NCI-H2107 treated with DMSO at 0.1 percent for 48 hours (cell line): ENCODE results near the gene C20orf141.
"Not testable (repeated sequence)": the region's sequence is repeated elsewhere in the genome, so short reads cannot be mapped to it uniquely, and the experiment has no call there.

Source experiments
- DNase-seq: peaks from one replicate; lab custom pipeline; 2025; ENCODE audit not compliant: unreplicated experiment; lab: John Stamatoyannopoulos, UW

C20orf141 gene, protein sequence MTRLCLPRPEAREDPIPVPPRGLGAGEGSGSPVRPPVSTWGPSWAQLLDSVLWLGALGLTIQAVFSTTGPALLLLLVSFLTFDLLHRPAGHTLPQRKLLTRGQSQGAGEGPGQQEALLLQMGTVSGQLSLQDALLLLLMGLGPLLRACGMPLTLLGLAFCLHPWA

GRCh38 chr20:2814587-2815051, at the start of gene C20orf141:
C20orf141 (plus strand) TSS chr20:2814987; CDS start chr20:2815185, 198 bp downstream.
- no peak for DNase-seq

GRCh38 chr20:2767768-2768631, 46.8 kb upstream of the C20orf141 start:
- DNase-seq = no peak

DNA sequence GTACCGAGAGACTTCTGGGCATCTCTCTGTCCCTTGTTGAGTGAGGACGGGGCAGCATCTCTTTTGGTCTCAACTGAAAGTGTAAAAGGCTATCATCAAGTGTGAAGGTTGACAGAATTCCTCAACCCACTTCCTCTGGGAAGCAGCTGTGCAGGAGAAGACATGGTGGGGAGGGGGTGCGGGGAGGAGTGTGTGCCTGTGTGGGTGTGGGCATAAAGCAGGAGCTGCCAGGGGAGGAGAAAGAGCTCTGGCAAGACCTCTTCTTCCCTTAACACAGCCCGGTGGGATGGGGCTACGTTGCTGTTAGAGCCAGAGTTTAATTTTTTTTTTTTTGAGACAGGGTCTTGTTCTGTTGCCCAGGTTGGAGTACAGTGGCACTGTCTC, 46.2 kb upstream of the C20orf141 start:
- DNase-seq = no peak

DNA sequence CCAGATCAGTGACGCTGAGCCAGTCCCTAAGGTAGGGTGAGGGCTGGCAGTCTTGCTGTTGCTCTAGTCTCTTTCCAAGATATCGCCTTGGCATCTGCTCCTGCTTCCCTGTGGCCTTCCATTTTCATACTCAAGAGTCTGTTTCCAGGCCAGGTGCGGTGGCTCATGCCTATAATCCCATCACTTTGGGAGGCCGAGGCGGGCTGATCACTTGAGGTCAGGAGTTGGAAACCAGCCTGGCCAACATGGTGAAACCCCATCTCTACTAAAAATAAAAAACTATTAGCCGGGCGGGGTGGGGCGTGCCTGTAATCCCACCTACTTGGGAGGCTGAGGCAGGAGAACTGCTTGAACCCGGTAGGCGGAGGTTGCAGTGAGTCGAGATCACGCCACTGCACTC, 44.7 kb upstream of the C20orf141 start:
- not testable (repeated sequence) for DNase-seq

DNA sequence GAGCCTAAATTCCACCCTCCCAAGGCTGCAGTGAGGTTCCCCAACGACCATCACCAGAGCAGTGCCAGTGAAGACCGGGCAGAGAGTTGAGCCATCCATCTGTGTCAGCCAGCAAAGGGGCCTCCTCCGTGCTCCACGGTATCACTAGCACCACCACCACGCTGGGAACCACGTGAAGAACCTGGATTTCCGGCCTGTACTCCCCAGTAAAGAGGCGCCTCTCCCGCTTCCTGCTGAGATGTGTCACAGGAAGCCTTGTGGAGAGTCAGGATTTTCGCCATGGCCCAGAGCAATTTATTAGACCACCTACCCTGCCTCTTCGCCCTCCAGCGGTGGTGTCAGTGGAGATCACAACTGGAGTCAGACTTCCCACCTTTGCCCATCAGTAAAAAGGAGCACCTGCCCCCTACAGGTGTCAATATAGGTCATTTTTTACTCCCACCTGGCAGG, 43.1 kb upstream of the C20orf141 start:
- DNase-seq = no peak

DNA sequence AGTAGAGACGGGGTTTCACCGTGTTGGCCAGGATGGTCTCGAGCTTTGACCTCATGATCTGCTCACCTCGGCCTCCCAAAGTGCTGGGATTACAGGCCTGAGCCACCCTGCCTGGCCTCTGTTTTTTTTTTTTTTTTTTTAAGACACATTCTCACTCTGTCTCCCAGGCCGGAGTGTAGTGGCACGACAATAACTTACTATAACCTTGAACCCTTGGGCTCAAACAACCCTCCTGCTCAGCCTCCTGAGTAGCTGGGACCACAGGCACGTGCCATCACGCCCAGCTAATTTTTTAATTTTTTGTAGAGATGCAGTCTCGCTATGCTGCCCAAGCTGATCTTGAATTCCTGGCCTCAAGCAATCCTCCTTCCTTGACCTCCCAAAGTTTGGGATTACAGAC, 41.0 kb upstream of the C20orf141 start:
- no peak for DNase-seq

- DNase-seq = no peak
Observed at GRCh38 chr20:2775139-2775538, 39.6 kb upstream of the C20orf141 start.

DNA sequence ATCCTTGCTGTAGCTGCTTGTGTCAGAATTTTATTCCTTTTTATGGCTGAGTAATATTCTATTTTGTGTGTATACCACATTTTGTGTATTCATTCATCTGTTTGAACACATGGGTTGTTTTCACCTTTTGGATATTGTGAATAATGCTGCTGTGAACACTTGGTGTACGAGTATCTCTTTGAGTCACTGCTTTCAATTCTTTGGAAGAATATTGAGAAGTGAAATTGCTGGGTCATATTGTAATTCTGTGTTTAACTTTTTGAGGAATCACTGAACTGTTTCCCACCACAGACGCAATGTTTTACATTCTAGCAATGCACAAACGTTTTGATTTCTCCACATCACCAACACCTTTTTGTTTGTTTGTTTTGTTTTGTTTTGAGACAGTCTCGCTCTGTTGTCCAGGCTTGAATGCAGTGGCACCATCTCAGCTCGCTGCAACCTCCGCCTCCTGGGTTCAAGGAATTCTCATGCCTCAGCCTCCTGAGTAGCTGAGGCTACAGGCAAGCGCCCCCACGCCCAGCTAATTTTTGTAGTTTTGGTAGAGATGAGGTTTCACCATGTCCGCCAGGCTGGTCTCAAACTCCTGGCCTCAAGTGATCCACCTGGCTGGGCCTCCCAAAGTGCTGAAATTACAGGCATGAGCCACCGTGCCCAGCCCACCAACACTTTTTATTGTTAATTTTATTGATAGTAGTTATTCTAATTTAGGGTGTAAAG, 36.0 kb upstream of the C20orf141 start:
- DNase-seq = no peak

GRCh38 chr20:2780948-2781347, 33.8 kb upstream of the C20orf141 start:
- no peak for DNase-seq

DNA sequence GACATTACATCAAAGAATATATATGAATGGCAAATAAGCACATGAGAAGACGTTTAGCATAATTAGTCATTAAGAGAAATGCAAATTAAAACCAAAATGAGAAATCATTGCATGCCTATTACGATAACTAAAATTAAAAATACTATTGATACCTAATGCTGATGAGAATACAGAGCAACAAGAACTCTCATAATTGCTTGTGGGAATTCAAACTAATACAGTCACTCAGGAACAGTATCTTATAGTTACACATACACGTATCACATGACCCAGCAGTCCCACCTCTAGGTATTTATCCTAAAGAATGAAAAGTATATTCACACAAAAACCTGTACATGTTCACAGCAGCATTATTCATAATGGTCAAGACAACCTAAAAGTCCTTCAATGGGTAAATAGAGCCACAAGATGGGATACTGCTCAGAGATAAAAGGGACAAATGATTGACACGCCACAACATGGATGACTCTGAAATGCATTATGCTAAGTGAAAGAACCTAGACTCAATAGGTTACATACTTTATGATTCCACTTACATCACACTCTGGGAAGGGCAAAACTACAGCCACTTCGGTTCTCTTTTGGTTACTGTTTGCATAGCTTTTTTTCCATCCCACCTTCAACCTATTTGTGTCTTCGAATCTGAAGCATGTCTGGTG, 30.8 kb upstream of the C20orf141 start:
- DNase-seq = no peak

GRCh38 chr20:2793471-2793870, 21.3 kb upstream of the C20orf141 start:
- DNase-seq = no peak

DNA sequence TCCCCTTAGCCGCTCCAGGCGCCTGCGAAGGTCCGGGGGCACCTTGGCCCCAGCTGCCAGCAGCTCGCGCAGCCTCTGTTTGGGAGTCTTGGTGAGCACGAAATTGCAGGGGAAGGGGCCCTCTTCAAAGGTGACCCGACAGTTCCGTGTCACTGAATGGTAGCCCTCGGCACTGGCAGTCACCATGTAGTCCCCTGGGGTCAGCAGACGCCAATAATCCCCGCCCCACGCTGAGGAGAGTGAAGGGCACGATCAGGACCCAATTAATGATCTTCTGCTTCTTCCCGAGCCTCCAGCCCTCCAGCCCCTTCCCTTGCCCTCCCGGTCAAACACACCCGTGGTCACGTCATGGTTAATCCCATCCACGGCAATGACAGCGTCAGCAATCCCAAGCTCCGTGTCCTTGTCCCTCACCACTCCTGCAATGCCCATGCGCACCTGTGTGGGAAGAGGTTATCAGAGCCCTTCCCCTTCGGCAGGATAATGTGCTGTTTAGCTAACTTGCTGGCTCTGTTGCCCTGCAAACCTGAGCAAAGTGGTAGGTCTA, 20.5 kb upstream of the C20orf141 start:
- DNase-seq = no peak

DNA sequence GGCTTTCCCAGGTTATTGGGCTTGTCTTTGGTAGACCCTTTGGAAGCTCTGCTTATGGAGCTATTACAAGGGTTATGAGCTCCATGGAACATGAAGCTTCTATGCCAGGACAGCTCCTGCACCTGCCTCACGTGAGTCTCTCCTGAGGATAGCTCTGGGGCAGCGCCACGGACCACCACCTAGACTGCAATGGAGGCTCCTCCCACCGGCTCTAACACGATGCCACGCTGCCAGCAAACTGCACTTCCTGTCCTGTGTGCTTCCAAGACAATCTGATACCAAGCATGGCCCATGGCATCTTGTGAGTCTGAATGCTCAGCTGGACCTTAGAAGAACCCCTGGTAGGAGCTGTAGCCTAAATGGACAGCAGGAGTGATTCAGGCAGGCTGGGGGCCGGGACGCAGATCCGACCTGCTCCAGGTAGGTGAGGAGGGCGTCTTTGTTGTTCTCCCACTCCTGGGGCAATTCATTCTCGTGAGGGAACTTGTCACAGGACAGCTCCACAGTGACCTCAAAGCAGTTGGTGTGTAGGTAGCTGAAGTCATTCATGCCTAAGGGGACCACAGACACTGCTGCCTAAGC, 19.8 kb upstream of the C20orf141 start:
- no peak for DNase-seq

DNA sequence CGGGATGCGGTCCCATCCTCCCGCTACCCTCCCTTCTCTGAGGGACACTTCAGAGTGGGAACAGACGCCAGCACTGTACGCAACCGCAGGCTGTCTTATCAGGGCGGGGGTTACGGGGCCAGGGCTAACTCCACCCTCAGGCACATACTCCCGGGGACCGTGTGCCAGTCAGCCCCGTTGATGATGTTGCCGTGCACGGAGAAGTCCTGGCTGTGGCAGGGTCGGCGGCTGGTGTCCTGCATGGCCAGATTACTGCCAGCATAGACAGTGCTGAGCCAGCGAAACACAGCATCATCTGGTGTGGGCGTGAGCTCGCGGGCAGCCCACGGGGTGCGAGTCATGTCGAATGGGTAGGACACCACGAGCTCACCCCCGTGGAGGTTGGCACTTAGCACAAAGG, 19.3 kb upstream of the C20orf141 start:
- DNase-seq = no peak

GRCh38 chr20:2796011-2796660, 18.7 kb upstream of the C20orf141 start:
- no peak for DNase-seq

GRCh38 chr20:2797136-2797983, 17.4 kb upstream of the C20orf141 start:
- no peak for DNase-seq

GRCh38 chr20:2798095-2798805, 16.5 kb upstream of the C20orf141 start:
- no peak for DNase-seq

- no peak for DNase-seq
Observed at GRCh38 chr20:2798814-2799213, 16.0 kb upstream of the C20orf141 start.

GRCh38 chr20:2799271-2799670, 15.5 kb upstream of the C20orf141 start:
- DNase-seq = no peak
